Liver (tissue), 9 donors: ENCODE results near the gene ZNF341. TPM values are rescaled to one million over a fixed set of nuclear protein-coding genes. Genes with fewer than 3 reads are reported as not detected.

Experiments
- DNase-seq: peaks from one replicate; pipeline ENCODE4 v3.0.0-alpha.2; 2017; ENCODE audit warnings: low spot score
- H3K27ac ChIP-seq, 2 donors: one replicate each; pipeline ENCODE4 v1.7.0; 2013; ENCODE audit warnings: inconsistent platforms in 2 of 2, low read length in 2 of 2, control low read depth in 1 of 2, low read depth in 1 of 2, mild to moderate bottlenecking in 1 of 2
- H3K27me3 ChIP-seq, 4 donors: one replicate each; pipeline versions ENCODE4 v1.6.1 to v1.7.0; 2013; ENCODE audit warnings: low read length in 3 of 4, inconsistent platforms in 1 of 4, mild to moderate bottlenecking in 1 of 4, moderate library complexity in 1 of 4; ENCODE audit not compliant: control insufficient read depth in 4 of 4, insufficient read depth in 4 of 4
- H3K36me3 ChIP-seq, 4 donors: one replicate each; pipeline versions ENCODE4 v1.6.1 to v1.7.0; 2013; ENCODE audit warnings: low read length in 3 of 4, mild to moderate bottlenecking in 3 of 4, low read depth in 1 of 4, moderate library complexity in 1 of 4; ENCODE audit not compliant: control insufficient read depth in 4 of 4, insufficient read depth in 3 of 4
- H3K4me1 ChIP-seq, 4 donors: one replicate each; pipeline versions ENCODE4 v1.6.1 to v1.7.0; 2013; ENCODE audit warnings: low read length in 3 of 4, mild to moderate bottlenecking in 3 of 4, moderate library complexity in 1 of 4; ENCODE audit not compliant: control insufficient read depth in 4 of 4, insufficient read depth in 4 of 4
- H3K4me3 ChIP-seq, 3 donors: one replicate each; pipeline versions ENCODE4 v1.6.1 to v1.7.0; 2013; ENCODE audit warnings: low read length in 3 of 3, control low read depth in 1 of 3, low read depth in 1 of 3, mild to moderate bottlenecking in 1 of 3
- H3K9ac ChIP-seq, 2 donors: one replicate each; pipeline ENCODE4 v1.7.0; 2013; ENCODE audit warnings: low read length in 2 of 2, mild to moderate bottlenecking in 2 of 2, moderate library complexity in 2 of 2, control low read depth in 1 of 2, low read depth in 1 of 2
- H3K9me3 ChIP-seq, 4 donors: one replicate each; pipeline versions ENCODE4 v1.6.1 to v1.7.0; 2013; ENCODE audit warnings: low read length in 3 of 4; ENCODE audit not compliant: control insufficient read depth in 4 of 4
- ATF3 ChIP-seq: IDR thresholded peaks from 2 replicates; pipeline ENCODE4 v1.6.1; 2016; ENCODE audit warnings: antibody characterized with exemption
- CTCF ChIP-seq: fragments of 150-350 bp; IDR thresholded peaks from 2 replicates; pipeline ENCODE4 v1.5.1; 2017; ENCODE audit warnings: improper control_type of control experiment, low read depth, low read length; ENCODE audit not compliant: missing input control
- EGR1 ChIP-seq, 2 donors: IDR thresholded peaks; 2 replicates each; pipeline ENCODE4 v1.6.1; 2016 to 2018; ENCODE audit warnings: antibody characterized with exemption in 2 of 2, low read depth in 2 of 2
- FOXA1 ChIP-seq: IDR thresholded peaks from 2 replicates; pipeline ENCODE4 v1.6.1; 2016; ENCODE audit warnings: antibody characterized with exemption
- FOXA2 ChIP-seq: IDR thresholded peaks from 2 replicates; pipeline ENCODE4 v1.6.1; 2016; ENCODE audit warnings: antibody characterized with exemption
- GABPA ChIP-seq, 2 donors: IDR thresholded peaks in 1 of 2; conservative IDR thresholded peaks in 1 of 2; 2 replicates each; pipeline ENCODE4 v1.6.1; 2016; ENCODE audit warnings: antibody characterized with exemption in 2 of 2, mild to moderate bottlenecking in 1 of 2, moderate library complexity in 1 of 2
- HNF4A ChIP-seq, 2 donors: conservative IDR thresholded peaks; 2 replicates each; pipeline ENCODE4 v1.6.1; 2016; ENCODE audit warnings: antibody characterized with exemption in 2 of 2, mild to moderate bottlenecking in 2 of 2
- HNF4G ChIP-seq: IDR thresholded peaks from 2 replicates; pipeline ENCODE4 v1.6.1; 2016; ENCODE audit warnings: antibody characterized with exemption
- JUND ChIP-seq, 2 donors: IDR thresholded peaks; 2 replicates each; pipeline ENCODE4 v1.6.1; 2016; ENCODE audit warnings: antibody characterized with exemption in 2 of 2
- MAX ChIP-seq: IDR thresholded peaks from 2 replicates; pipeline ENCODE4 v1.6.1; 2016; ENCODE audit warnings: antibody characterized with exemption
- NR2F2 ChIP-seq: IDR thresholded peaks from 2 replicates; pipeline ENCODE4 v1.6.1; 2016; ENCODE audit warnings: antibody characterized with exemption
- RAD21 ChIP-seq, 2 donors: IDR thresholded peaks; 2 replicates each; pipeline ENCODE4 v1.6.1; 2016; ENCODE audit warnings: antibody characterized with exemption in 2 of 2, mild to moderate bottlenecking in 2 of 2
- REST ChIP-seq: IDR thresholded peaks from 2 replicates; pipeline ENCODE4 v1.6.1; 2016; ENCODE audit warnings: antibody characterized with exemption, mild to moderate bottlenecking
- RXRA ChIP-seq, 2 donors: IDR thresholded peaks; 2 replicates each; pipeline ENCODE4 v1.6.1; 2017 to 2018; ENCODE audit warnings: antibody characterized with exemption in 2 of 2, mild to moderate bottlenecking in 1 of 2
- SP1 ChIP-seq: IDR thresholded peaks from 2 replicates; pipeline ENCODE4 v1.6.1; 2018; ENCODE audit warnings: antibody characterized with exemption, mild to moderate bottlenecking
- TAF1 ChIP-seq: conservative IDR thresholded peaks from 2 replicates; pipeline ENCODE4 v1.6.1; 2016; ENCODE audit warnings: antibody characterized with exemption, mild to moderate bottlenecking
- YY1 ChIP-seq: IDR thresholded peaks from 2 replicates; pipeline ENCODE4 v1.6.1; 2016; ENCODE audit warnings: antibody characterized with exemption, mild to moderate bottlenecking
- ZBTB33 ChIP-seq: IDR thresholded peaks from 2 replicates; pipeline ENCODE4 v1.6.1; 2016; ENCODE audit warnings: antibody characterized with exemption
- WGBS: extraction: QIAGEN DNeasy Blood & Tissue Kit; methylation state at CpG from one replicate; pipeline ENCODE4 v1.1.7; 2013; 5-methylcytosine and 5-hydroxymethylcytosine counted together
- polyA plus RNA-seq, 2 donors: library from polyadenylated mRNA; stranded (reverse) in 1 of 2; unstranded in 1 of 2; fragments of 200-250 nt in 1 of 2; fragments of >200 nt in 1 of 2; fragmentation: Nextera tagmentation in 1 of 2; extraction: Ambion mirVana in 1 of 2; gene quantifications; one replicate each; pipeline versions ENCODE4 v1.2.1 to v1.2.3, GENCODE V29; 2013 to 2015
- total RNA-seq, 2 donors: library from RNA; depleted of rRNA; stranded (reverse); fragments of >200 nt; gene quantifications; one replicate each; pipeline ENCODE4 v1.2.3, GENCODE V29; 2014
- donor health status: healthy.
- donor health status: healthy.
- donor health status: healthy.
- donor health status: healthy.
- donor health status: healthy.

The ZNF341 gene
- total and polyA plus RNA-seq, 4 donors, result 0.69 to 1.1 (median 0.82) TPM

- H3K36me3 ChIP-seq, result no peaks in the 10 kb centered on the region
- H3K9me3 ChIP-seq, result no peaks in the 10 kb centered on the region
- DNase-seq, result no peak
- H3K27ac ChIP-seq, result no peak overlapping the region
- 64% methylated on average over 9 of the region's 9 CpGs for WGBS
- no peak overlapping the region for H3K4me3 ChIP-seq
- H3K27me3 ChIP-seq, result no peaks in the 10 kb centered on the region
- no peak overlapping the region for H3K9ac ChIP-seq
- H3K4me1 ChIP-seq, result peaks cover 24 to 66% (median 50%) of the 10 kb centered on the region in 4 donors
- TF ChIP-seq FOXA1 (no peak), EGR1 (IDR thresholded peaks at IDR 0.05; ENCODE audit: low read depth in 2 of 2) (peak in 1 of 2 donors; percentile 33), SP1 (no peak), YY1 (peak; percentile 39), HNF4G (no peak), RAD21 (IDR thresholded peaks at IDR 0.05) (peak in 1 of 2 donors; percentile 8), CTCF (no peak), ATF3 (peak; percentile 85), JUND (IDR thresholded peaks at IDR 0.05) (no peak), FOXA2 (peak; percentile 27), ZBTB33 (no peak), RXRA (IDR thresholded peaks at IDR 0.05) (peak; percentile 19 to 51), HNF4A (conservative IDR thresholded peaks at IDR 0.05) (peak; percentile 45 to 46), TAF1 (no peak), REST (no peak), NR2F2 (no peak), MAX (no peak), GABPA (IDR thresholded peaks at IDR 0.05 in 1 of 2, conservative IDR thresholded peaks at IDR 0.05 in 1 of 2) (no peak)
These were observed 103.9 kb downstream of the ZNF341 start for GRCh38 chr20:33835615-33836172.
